CD4-positive, alpha-beta T cell treated with Interleukin-6 for 4 hours (primary cell): ENCODE results near the gene PMF1.
A peak's percentile ranks its signal among the peaks of the same experiment; 100 is the strongest.

Experiments
- DNase-seq: peaks from one replicate; pipeline ENCODE4 v3.0.0-alpha.2; 2020; ENCODE audit warnings: mixed read lengths

Gene PMF1

GRCh38 chr1:156241311-156241811 is 28.6 kb downstream of the PMF1 start:
- DNase-seq = no peak

DNA sequence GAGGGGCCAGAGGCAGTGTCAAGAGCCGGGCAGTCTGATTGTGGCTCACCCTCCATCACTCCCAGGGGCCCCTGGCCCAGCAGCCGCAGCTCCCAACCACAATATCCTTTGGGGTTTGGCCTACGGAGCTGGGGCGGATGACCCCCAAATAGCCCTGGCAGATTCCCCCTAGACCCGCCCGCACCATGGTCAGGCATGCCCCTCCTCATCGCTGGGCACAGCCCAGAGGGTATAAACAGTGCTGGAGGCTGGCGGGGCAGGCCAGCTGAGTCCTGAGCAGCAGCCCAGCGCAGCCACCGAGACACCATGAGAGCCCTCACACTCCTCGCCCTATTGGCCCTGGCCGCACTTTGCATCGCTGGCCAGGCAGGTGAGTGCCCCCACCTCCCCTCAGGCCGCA is 29.1 kb downstream of the PMF1 start, which contains the start of gene BGLAP:
Gene BGLAP, plus strand, starts transcription at position 259 of the 400 bp plus-strand sequence. Its CDS starts 48 bp downstream, at position 307.
- no peak for DNase-seq

DNA sequence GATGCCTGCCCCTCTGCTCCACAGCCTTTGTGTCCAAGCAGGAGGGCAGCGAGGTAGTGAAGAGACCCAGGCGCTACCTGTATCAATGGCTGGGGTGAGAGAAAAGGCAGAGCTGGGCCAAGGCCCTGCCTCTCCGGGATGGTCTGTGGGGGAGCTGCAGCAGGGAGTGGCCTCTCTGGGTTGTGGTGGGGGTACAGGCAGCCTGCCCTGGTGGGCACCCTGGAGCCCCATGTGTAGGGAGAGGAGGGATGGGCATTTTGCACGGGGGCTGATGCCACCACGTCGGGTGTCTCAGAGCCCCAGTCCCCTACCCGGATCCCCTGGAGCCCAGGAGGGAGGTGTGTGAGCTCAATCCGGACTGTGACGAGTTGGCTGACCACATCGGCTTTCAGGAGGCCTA is 29.9 kb downstream of the PMF1 start:
- no peak for DNase-seq

- DNase-seq = no peak
Measured at GRCh38 chr1:156244126-156244525, 31.3 kb downstream of the PMF1 start.

- no peak for DNase-seq
Measured at GRCh38 chr1:156244712-156245111, 31.9 kb downstream of the PMF1 start.

GRCh38 chr1:156245451-156246232 is 32.8 kb downstream of the PMF1 start:
- DNase-seq = peak; percentile 56

- DNase-seq = no peak
Measured at GRCh38 chr1:156246241-156246780, 33.5 kb downstream of the PMF1 start.

GRCh38 chr1:156246781-156247459 is 34.1 kb downstream of the PMF1 start:
- DNase-seq = no peak

DNA sequence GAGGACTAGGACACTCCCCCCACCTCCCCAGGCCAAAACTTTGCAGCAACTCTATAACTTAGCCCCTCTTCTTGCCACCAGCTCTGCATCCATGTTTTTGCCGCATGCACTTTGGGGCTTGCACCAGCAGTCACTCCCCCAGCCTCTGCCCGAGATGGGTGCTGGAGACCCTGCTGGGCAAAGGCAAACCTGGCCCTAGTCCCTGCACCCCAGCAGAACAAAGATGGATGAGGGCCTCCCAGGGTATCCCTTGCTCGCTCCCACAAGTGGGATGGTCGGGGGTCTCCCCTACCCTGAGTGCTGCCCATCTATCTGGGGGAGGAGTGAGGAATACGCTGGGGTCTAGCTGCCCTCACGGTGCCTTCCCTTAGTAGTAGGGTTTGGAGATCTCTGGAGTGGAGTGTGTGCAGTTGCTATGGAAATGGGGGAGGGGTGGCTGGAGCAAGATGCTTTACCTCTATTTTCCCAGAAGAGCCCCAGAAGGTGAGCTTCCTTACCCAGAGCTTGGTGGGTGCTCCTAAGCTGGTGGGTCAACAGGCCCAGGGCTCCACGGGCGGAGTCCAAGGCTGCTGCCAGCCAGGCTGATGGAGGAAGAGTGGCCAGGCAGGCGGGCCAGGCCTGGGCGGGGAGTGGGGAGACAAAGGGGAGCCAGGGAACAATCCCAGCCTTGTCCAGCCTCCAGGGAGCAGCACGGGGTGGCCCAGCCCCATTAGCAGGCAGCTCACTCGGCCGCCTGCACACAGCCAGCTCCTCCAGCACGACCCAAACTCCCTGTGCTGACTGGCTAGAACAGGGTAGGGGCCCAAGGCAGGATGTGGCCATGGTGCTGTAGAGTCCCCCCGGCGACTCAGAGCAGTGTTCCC is 34.9 kb downstream of the PMF1 start, which contains the start of gene PAQR6:
Gene PAQR6, minus strand, starts transcription at position 597 of the 863 bp plus-strand sequence. CDS start 1,325 bp downstream, outside the sequence.
- no peak for DNase-seq

DNA sequence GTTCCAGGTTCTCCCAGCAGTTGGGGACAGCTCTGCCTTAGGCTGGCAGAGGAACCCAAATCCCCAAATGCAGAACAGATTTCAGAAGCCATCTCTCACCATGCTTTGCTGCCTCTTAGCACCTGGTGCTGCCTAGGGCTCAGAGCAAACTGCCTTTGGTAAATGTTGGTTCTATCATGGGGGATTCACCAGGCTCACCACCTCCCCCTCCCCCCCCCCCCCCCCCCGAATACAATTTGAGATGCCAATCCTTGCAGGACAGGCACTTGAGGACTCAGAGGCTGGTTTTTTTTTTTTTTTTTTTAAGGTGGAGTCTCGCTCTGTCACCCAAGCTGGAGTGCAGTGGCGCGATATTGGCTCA is 35.5 kb downstream of the PMF1 start:
- no peak for DNase-seq

DNA sequence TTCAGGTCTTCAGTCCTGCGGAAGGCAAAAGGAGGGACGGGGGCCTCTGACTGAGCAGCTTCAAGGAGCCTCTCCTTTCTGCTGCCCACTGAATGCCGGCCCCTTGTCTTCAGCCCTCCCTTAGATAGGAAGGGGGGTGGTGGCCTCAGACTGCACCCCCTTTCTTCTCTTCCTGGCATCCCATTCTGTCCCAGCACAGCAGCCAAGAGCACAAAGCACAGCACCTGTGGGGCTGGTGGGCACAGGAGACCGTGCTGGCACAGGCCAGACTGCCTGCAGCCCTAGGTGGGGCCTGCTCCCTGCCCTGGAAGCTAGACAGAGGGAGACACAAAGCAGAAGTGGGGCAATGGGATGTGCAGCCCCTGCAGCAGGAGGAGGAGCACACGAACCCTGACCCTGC is 36.8 kb downstream of the PMF1 start:
- no peak for DNase-seq

DNA sequence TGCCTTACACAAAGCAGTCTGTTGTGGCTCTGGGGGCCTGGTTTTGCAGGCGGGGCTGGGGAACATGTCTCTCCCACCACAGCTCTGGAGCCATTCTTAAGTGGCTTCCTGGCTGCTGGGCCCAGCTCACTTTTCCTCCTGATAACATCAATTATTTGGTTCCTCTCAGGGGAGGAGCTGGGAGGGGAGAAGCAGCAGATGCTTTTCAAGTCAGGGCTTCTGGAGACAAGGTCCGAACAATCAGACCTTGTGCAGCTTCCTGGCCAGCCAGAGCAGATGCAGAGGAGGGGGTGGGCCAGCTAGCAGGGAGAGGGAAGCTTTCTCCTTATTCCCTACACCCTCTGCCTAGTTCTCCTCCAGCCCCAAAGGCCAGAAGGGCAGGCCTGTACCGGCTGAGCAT is 38.7 kb downstream of the PMF1 start:
- no peak for DNase-seq

GRCh38 chr1:156253634-156254033 is 40.8 kb downstream of the PMF1 start:
- DNase-seq = no peak

DNA sequence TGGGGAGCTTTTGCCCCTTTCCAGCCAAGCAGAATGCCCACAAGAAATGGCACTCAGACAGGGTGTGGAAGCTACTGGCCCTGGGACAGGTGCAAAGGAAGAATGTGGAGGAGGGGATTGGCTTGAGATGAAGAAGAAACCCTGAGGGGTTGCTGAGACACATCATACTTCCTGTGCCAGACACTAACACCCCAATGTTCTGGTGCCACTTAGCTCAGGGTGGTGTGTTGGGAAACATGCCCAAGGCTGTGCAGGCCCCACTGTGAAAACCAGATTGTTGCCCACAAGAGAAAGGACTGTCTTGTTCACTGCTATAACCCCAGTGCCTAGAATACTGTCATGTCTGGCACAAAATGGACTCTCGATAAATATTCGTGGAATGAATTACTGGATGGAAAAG is 44.9 kb downstream of the PMF1 start:
- DNase-seq = no peak

GRCh38 chr1:156258859-156259258 is 46.1 kb downstream of the PMF1 start:
- no peak for DNase-seq

DNA sequence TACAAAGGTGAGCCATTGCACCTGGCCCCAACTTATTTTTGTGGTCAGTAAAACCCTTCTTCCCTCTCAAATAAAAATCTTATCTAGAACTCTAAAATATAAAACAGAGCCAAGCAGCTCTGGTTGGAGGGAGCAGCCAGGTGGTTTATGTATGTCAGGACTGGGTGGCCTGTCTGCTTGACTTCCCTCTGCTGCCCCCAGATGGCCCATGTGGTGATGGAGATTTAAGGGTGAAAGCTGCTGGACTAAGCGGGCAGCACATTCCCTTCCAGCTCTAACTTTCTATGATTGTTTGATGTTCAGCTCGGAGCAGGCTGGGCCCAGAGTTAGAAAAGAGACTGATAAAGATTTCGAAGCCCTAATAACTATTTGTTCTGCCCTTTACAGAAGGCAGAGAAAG is 47.0 kb downstream of the PMF1 start:
- no peak for DNase-seq

- DNase-seq = no peak
Measured at GRCh38 chr1:156260896-156261295, 48.1 kb downstream of the PMF1 start.

DNA sequence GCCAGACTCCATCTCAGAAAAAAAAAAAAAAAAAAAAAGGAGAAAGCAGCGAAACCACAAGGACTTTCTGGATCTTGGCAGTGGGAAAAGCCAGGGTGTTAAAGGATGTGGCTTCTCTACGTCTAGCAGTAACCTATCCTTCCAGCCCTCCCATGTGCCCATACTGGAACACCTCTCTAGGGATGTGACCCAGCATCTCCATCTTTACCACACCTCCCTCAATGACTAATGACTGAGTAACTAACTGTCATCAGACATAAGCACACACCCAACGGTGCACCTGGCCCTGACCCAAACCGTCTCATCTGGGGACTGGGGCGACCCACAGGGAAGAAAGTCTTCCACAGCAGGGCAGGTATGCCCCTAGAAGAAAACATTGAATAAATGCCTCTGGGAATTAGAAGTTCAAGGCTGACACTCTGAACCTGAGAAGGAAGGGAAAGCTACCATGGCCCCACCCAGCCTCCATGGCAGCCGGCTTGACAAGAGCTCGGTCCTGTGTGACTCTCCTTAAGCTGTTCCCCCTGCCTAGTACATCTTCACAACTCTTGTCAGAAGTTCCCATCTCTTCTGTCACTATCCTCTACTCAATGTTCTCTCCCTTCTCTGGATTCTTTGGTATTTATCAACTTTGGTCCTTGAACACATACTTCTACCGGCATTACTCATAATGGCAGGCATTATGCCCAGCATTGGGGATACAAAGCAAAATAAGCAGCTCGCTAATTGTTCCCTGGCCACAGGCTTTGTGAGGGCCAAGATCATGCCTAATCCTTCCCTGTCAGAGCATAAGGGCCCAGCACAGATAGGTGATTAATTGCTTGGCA is 49.9 kb downstream of the PMF1 start:
- DNase-seq = no peak

- no peak for DNase-seq
Measured at GRCh38 chr1:156263288-156263655, 50.5 kb downstream of the PMF1 start.

- DNase-seq = no peak
Measured at GRCh38 chr1:156266051-156266450, 53.2 kb downstream of the PMF1 start.

DNA sequence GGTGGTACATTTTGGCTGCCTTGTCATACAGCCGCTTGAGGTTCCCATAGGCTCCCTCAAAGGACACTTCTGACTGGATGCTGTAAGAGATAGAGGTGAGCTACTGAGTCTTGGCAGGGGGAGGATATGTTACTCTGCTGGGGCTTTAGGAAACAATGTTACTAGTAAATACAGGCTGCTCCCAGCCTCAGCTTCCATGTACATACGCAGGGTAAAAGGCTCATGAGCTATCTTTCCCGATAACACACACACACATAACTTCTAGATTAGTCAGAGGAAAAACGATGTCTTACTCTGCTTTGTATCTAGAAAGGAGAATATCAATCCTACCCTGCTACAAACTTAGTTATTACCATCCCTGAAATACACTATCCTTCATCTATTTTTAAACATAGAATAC is 55.5 kb downstream of the PMF1 start:
- no peak for DNase-seq

GRCh38 chr1:156270314-156270713 is 57.5 kb downstream of the PMF1 start:
- no peak for DNase-seq
